Hepatocyte (in vitro differentiated cells): ENCODE results near the gene B3GNT7.

ENCODE experiments used
- EZH2 ChIP-seq: fragments of 200-600 bp; sonication (generic); IDR thresholded peaks from 2 replicates; pipeline ENCODE4 v1.6.1; 2016; ENCODE audit warnings: antibody characterized with exemption, mild to moderate bottlenecking, borderline replicate concordance
- TF ChIP-seq, protein P1 (sequence below): fragments of 200-600 bp; sonication (generic); IDR thresholded peaks from 2 replicates; pipeline ENCODE4 v1.5.1; 2016; ENCODE audit warnings: antibody characterized with exemption, mild to moderate bottlenecking; ENCODE audit not compliant: poor library complexity

DNA sequence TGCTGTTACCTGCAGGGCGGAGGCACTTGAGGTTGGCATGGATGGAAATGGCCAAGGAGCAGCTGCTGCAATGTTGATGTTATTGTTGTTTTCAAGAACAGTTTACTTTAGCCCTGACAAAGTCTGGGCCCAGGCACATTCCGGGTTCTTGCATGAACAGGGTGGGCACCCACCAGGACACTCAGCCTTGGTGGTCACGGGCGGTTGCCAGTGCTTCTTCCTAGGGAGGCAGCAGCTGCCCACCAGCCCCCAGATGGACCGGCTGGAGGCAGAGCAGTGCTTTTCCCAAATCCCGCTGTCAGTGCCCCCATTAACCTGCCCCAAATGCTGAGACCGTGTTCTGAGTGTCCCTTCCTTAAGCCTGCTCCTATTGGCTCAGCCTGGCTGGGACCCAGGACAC lies 38.5 kb upstream of the B3GNT7 start:
- TF ChIP-seq, protein P1, sequence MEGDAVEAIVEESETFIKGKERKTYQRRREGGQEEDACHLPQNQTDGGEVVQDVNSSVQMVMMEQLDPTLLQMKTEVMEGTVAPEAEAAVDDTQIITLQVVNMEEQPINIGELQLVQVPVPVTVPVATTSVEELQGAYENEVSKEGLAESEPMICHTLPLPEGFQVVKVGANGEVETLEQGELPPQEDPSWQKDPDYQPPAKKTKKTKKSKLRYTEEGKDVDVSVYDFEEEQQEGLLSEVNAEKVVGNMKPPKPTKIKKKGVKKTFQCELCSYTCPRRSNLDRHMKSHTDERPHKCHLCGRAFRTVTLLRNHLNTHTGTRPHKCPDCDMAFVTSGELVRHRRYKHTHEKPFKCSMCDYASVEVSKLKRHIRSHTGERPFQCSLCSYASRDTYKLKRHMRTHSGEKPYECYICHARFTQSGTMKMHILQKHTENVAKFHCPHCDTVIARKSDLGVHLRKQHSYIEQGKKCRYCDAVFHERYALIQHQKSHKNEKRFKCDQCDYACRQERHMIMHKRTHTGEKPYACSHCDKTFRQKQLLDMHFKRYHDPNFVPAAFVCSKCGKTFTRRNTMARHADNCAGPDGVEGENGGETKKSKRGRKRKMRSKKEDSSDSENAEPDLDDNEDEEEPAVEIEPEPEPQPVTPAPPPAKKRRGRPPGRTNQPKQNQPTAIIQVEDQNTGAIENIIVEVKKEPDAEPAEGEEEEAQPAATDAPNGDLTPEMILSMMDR = no peak
- TF ChIP-seq EZH2 = no peak
